Stromal cell of bone marrow (primary cell): ENCODE measurements around the gene EXOC2.

ENCODE experiments used
- DNase-seq: peaks from one replicate; pipeline ENCODE4 v3.0.0-alpha.2; 2012; ENCODE audit warnings: low read depth

Gene EXOC2

GRCh38 chr6:518218-518617, 174.7 kb downstream of the EXOC2 start:
- DNase-seq, result no peak

GRCh38 chr6:516213-516612, 176.7 kb downstream of the EXOC2 start:
- DNase-seq, result no peak

GRCh38 chr6:515267-515666, 177.7 kb downstream of the EXOC2 start:
- no peak for DNase-seq

- no peak for DNase-seq
Measured at GRCh38 chr6:514396-514978, 178.5 kb downstream of the EXOC2 start.

- no peak for DNase-seq
Measured at GRCh38 chr6:513961-514360, 179.0 kb downstream of the EXOC2 start.

- no peak for DNase-seq
Measured at GRCh38 chr6:513058-513457, 179.9 kb downstream of the EXOC2 start.

- no peak for DNase-seq
Measured at GRCh38 chr6:511488-512137, 181.3 kb downstream of the EXOC2 start.

GRCh38 chr6:509676-510075, 183.3 kb downstream of the EXOC2 start:
- no peak for DNase-seq

- no peak for DNase-seq
Measured at GRCh38 chr6:508614-509013, 184.3 kb downstream of the EXOC2 start.

- no peak for DNase-seq
Measured at GRCh38 chr6:508006-508405, 184.9 kb downstream of the EXOC2 start.

- no peak for DNase-seq
Measured at GRCh38 chr6:506920-507622, 185.9 kb downstream of the EXOC2 start.

GRCh38 chr6:506508-506907, 186.4 kb downstream of the EXOC2 start:
- DNase-seq, result no peak

- no peak for DNase-seq
Measured at GRCh38 chr6:505374-505773, 187.6 kb downstream of the EXOC2 start.

GRCh38 chr6:504446-504980, 188.4 kb downstream of the EXOC2 start:
- no peak for DNase-seq

- DNase-seq, result no peak
Measured at GRCh38 chr6:503610-504362, 189.2 kb downstream of the EXOC2 start.

- no peak for DNase-seq
Measured at GRCh38 chr6:502761-503160, 190.2 kb downstream of the EXOC2 start.

GRCh38 chr6:501891-502601, 190.9 kb downstream of the EXOC2 start:
- no peak for DNase-seq

- DNase-seq, result no peak
Measured at GRCh38 chr6:499617-500016, 193.3 kb downstream of the EXOC2 start.

GRCh38 chr6:498795-499231, 194.1 kb downstream of the EXOC2 start:
- DNase-seq, result no peak

- DNase-seq, result no peak
Measured at GRCh38 chr6:497258-497657, 195.7 kb downstream of the EXOC2 start.

- DNase-seq, result no peak
Measured at GRCh38 chr6:496649-497048, 196.3 kb downstream of the EXOC2 start.

- no peak for DNase-seq
Measured at GRCh38 chr6:494394-494793, 198.5 kb downstream of the EXOC2 start.
